ENCODE data around the gene MYO3A. TPM values are rescaled to one million over a fixed set of nuclear protein-coding genes. Genes with fewer than 3 reads are reported as not detected.

Gene MYO3A
- total RNA-seq, 1 experiment from 2014 or later, result not detected

DNA sequence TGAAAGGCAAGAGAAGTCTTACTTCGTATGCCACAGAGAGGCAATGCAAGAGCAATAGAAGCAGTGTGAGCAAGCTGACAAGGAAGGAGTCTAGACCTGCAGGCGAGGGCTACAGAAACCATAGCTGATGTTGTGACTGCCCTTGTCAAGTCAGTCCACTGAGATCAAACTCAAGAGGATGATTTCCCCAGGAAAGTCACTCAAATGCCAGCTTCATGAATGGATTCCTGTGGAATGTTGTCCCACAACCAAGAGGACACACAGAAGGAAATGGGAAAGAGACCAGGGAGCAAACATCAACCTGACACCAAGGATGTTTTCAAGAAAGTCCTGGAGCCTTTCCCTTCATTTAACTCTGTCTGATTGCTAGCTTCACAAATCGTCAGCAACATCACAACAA is 204.6 kb downstream of the MYO3A start:
- no peaks in the 10 kb centered on the region for H3K9me3 ChIP-seq (ENCODE audit: control insufficient read depth, insufficient read depth, low read depth, low read length)
- no peak overlapping the region for H3K27ac ChIP-seq (ENCODE audit: low read length)
- ChIA-PET CTCF (no interaction called here), POLR2A (no interaction called here)
- DNase-seq (ENCODE audit: low read depth, low spot score) (no peak), ATAC-seq (no peak)
- no peak for TF ChIP-seq SIN3A (IDR thresholded peaks at IDR 0.05; ENCODE audit: borderline replicate concordance, insufficient read depth, low read depth, low read length)
- no peak for TF ChIP-seq POLR2AphosphoS5 (IDR thresholded peaks at IDR 0.05; ENCODE audit: low read depth, low read length)
- TF ChIP-seq, protein P1, sequence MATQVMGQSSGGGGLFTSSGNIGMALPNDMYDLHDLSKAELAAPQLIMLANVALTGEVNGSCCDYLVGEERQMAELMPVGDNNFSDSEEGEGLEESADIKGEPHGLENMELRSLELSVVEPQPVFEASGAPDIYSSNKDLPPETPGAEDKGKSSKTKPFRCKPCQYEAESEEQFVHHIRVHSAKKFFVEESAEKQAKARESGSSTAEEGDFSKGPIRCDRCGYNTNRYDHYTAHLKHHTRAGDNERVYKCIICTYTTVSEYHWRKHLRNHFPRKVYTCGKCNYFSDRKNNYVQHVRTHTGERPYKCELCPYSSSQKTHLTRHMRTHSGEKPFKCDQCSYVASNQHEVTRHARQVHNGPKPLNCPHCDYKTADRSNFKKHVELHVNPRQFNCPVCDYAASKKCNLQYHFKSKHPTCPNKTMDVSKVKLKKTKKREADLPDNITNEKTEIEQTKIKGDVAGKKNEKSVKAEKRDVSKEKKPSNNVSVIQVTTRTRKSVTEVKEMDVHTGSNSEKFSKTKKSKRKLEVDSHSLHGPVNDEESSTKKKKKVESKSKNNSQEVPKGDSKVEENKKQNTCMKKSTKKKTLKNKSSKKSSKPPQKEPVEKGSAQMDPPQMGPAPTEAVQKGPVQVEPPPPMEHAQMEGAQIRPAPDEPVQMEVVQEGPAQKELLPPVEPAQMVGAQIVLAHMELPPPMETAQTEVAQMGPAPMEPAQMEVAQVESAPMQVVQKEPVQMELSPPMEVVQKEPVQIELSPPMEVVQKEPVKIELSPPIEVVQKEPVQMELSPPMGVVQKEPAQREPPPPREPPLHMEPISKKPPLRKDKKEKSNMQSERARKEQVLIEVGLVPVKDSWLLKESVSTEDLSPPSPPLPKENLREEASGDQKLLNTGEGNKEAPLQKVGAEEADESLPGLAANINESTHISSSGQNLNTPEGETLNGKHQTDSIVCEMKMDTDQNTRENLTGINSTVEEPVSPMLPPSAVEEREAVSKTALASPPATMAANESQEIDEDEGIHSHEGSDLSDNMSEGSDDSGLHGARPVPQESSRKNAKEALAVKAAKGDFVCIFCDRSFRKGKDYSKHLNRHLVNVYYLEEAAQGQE (IDR thresholded peaks at IDR 0.05; ENCODE audit: insufficient read depth in 1 of 2, low read depth in 2 of 2, low read length in 1 of 2), result no peak
- no peak for TF ChIP-seq TCF7L2 (IDR thresholded peaks at IDR 0.05; ENCODE audit: low read depth, low read length)
- TF ChIP-seq, protein P2, sequence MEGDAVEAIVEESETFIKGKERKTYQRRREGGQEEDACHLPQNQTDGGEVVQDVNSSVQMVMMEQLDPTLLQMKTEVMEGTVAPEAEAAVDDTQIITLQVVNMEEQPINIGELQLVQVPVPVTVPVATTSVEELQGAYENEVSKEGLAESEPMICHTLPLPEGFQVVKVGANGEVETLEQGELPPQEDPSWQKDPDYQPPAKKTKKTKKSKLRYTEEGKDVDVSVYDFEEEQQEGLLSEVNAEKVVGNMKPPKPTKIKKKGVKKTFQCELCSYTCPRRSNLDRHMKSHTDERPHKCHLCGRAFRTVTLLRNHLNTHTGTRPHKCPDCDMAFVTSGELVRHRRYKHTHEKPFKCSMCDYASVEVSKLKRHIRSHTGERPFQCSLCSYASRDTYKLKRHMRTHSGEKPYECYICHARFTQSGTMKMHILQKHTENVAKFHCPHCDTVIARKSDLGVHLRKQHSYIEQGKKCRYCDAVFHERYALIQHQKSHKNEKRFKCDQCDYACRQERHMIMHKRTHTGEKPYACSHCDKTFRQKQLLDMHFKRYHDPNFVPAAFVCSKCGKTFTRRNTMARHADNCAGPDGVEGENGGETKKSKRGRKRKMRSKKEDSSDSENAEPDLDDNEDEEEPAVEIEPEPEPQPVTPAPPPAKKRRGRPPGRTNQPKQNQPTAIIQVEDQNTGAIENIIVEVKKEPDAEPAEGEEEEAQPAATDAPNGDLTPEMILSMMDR (IDR thresholded peaks at IDR 0.05), result no peak
- H3K36me3 ChIP-seq (ENCODE audit: control insufficient read depth, insufficient read depth, low read length), result no peaks in the 10 kb centered on the region
- in situ Hi-C loops (cut with HindIII; ENCODE audit: low pct_unique_long_range_greater_than_20kb, low sequenced_read_pairs), result no loop called here
- H3K27me3 ChIP-seq (ENCODE audit: control insufficient read depth, insufficient read depth, low read length), result no peaks in the 10 kb centered on the region
- H3K4me1 ChIP-seq (ENCODE audit: control insufficient read depth, insufficient read depth, low read length), result no peaks in the 10 kb centered on the region
- intact Hi-C loops (cut with micrococcal nuclease; ENCODE audit: unreplicated experiment), result no loop called here
- no TSS peak for BruUV-seq (replicated peaks)
- H3K4me3 ChIP-seq (ENCODE audit: low read depth in 2 of 2, low read length in 2 of 2), result no peak overlapping the region

DNA sequence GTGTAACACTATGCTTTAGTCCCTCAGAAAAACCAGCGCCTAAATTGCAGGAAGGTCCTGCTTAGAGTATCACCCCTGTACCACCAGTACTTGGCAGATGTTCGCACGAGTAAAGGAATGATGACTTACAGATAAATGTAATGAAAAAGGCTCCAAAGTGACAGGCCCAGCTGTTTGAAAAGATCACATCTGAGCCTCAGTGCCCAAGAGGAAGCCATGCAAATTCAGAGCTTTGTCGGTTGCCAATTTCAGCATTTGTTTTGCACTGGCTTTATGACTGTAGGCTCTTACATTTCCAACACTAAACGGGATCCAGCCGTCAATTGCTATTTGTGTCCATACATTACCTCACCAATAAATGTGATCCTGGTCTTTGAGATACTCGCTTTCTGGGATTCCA is 222.0 kb downstream of the MYO3A start:
- intact Hi-C loops (cut with micrococcal nuclease; ENCODE audit: unreplicated experiment), result no loop called here
- H3K36me3 ChIP-seq (ENCODE audit: control insufficient read depth, insufficient read depth, low read length), result no peaks in the 10 kb centered on the region
- DNase-seq (ENCODE audit: low read depth, low spot score) (no peak), ATAC-seq (no peak)
- H3K4me1 ChIP-seq (ENCODE audit: control insufficient read depth, insufficient read depth, low read length), result no peaks in the 10 kb centered on the region
- in situ Hi-C loops (cut with HindIII; ENCODE audit: low pct_unique_long_range_greater_than_20kb, low sequenced_read_pairs), result no loop called here
- ChIA-PET POLR2A (no interaction called here), CTCF (no interaction called here)
- H3K9me3 ChIP-seq (ENCODE audit: control insufficient read depth, insufficient read depth, low read depth, low read length), result no peaks in the 10 kb centered on the region
- H3K4me3 ChIP-seq (ENCODE audit: low read depth in 2 of 2, low read length in 2 of 2), result no peak overlapping the region
- H3K27ac ChIP-seq (ENCODE audit: low read length), result no peak overlapping the region
- no peaks in the 10 kb centered on the region for H3K27me3 ChIP-seq (ENCODE audit: control insufficient read depth, insufficient read depth, low read length)
- no TSS peak for BruUV-seq (replicated peaks)
- TF ChIP-seq, protein P2 (IDR thresholded peaks at IDR 0.05), result no peak
- TF ChIP-seq TCF7L2 (IDR thresholded peaks at IDR 0.05; ENCODE audit: low read depth, low read length), result no peak
- TF ChIP-seq SIN3A (IDR thresholded peaks at IDR 0.05; ENCODE audit: borderline replicate concordance, insufficient read depth, low read depth, low read length), result no peak
- TF ChIP-seq, protein P1 (IDR thresholded peaks at IDR 0.05; ENCODE audit: insufficient read depth in 1 of 2, low read depth in 2 of 2, low read length in 1 of 2), result no peak
- no peak for TF ChIP-seq POLR2AphosphoS5 (IDR thresholded peaks at IDR 0.05; ENCODE audit: low read depth, low read length)
